Neutrophil (primary cell): ENCODE data around the gene TARS2.

Experiments
- H3K27ac ChIP-seq: fragments of 200-600 bp; sonication (generic); 2 replicates; pipeline ENCODE4 v1.5.1; 2016; ENCODE audit warnings: mild to moderate bottlenecking, moderate library complexity
- H3K27me3 ChIP-seq: fragments of 200-600 bp; sonication (generic); 2 replicates; pipeline ENCODE4 v1.6.0; 2016; ENCODE audit warnings: mild to moderate bottlenecking
- H3K36me3 ChIP-seq: fragments of 200-600 bp; sonication (generic); 2 replicates; pipeline ENCODE4 v1.5.1; 2017
- H3K4me1 ChIP-seq, 2 experiments: fragments of 200-600 bp in 1 of 2; sonication (generic) in 1 of 2; 1 replicate in 1 of 2; 2 replicates in 1 of 2; pipeline versions ENCODE4 v1.5.1 to v1.6.1; 2013 to 2016; ENCODE audit warnings: low read depth in 1 of 2, low read length in 1 of 2, mild to moderate bottlenecking in 1 of 2, moderate library complexity in 1 of 2; ENCODE audit not compliant: control insufficient read depth in 1 of 2, insufficient read depth in 1 of 2
- H3K4me3 ChIP-seq, 2 experiments: fragments of 200-600 bp in 1 of 2; sonication (generic) in 1 of 2; 1 replicate in 1 of 2; 2 replicates in 1 of 2; pipeline ENCODE4 v1.5.1; 2013 to 2016; ENCODE audit warnings: low read depth in 1 of 2, low read length in 1 of 2, mild to moderate bottlenecking in 1 of 2, moderate library complexity in 1 of 2
- H3K9me3 ChIP-seq: fragments of 200-600 bp; sonication (generic); 2 replicates; pipeline ENCODE4 v1.5.1; 2016
- TF ChIP-seq, protein P1 (sequence below): fragments of 200-600 bp; sonication (generic); IDR thresholded peaks from 2 replicates; pipeline ENCODE4 v1.5.1; 2016; ENCODE audit warnings: antibody characterized with exemption

TARS2 gene

DNA sequence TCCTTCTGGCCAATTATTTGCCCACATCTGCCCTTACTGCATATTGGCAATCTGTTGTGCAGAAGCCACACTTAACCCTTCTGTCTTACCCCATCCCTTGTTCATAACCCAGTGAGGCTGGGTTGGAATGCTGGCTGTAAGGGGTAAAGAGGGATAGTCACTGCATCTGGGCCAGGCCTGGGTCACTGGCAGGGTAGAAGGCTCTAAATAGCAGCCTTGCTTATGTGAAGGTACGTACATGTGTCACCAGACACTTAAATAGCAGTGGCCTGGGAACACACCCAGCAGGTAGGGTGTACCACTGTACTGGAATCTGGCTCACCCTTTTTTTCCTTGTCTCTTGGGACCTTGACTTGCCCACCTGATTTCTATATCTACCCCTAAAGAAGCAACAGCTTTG is 9.9 kb upstream of the TARS2 start:
- Histone ChIP-seq H3K36me3 (peaks cover 8% of the 10 kb centered on the region), H3K4me3 (no peak overlapping the region), H3K4me1 (no peaks in the 10 kb centered on the region), H3K27me3 (peaks cover 21% of the 10 kb centered on the region), H3K9me3 (no peaks in the 10 kb centered on the region), H3K27ac (no peak overlapping the region)
- TF ChIP-seq, protein P1, sequence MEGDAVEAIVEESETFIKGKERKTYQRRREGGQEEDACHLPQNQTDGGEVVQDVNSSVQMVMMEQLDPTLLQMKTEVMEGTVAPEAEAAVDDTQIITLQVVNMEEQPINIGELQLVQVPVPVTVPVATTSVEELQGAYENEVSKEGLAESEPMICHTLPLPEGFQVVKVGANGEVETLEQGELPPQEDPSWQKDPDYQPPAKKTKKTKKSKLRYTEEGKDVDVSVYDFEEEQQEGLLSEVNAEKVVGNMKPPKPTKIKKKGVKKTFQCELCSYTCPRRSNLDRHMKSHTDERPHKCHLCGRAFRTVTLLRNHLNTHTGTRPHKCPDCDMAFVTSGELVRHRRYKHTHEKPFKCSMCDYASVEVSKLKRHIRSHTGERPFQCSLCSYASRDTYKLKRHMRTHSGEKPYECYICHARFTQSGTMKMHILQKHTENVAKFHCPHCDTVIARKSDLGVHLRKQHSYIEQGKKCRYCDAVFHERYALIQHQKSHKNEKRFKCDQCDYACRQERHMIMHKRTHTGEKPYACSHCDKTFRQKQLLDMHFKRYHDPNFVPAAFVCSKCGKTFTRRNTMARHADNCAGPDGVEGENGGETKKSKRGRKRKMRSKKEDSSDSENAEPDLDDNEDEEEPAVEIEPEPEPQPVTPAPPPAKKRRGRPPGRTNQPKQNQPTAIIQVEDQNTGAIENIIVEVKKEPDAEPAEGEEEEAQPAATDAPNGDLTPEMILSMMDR: no peak

GRCh38 chr1:150477733-150478132 is 9.5 kb upstream of the TARS2 start:
- H3K27me3 ChIP-seq: peaks cover 21% of the 10 kb centered on the region
- H3K27ac ChIP-seq: no peak overlapping the region
- TF ChIP-seq, protein P1: no peak
- H3K9me3 ChIP-seq: no peaks in the 10 kb centered on the region
- peaks cover 4% of the 10 kb centered on the region for H3K36me3 ChIP-seq
- no peak overlapping the region for H3K4me3 ChIP-seq
- no peaks in the 10 kb centered on the region for H3K4me1 ChIP-seq

- Histone ChIP-seq H3K36me3 (no peaks in the 10 kb centered on the region), H3K4me1 (no peaks in the 10 kb centered on the region), H3K4me3 (no peak overlapping the region), H3K27me3 (peaks cover 21% of the 10 kb centered on the region), H3K9me3 (no peaks in the 10 kb centered on the region), H3K27ac (no peak overlapping the region)
- TF ChIP-seq, protein P1: no peak
These were observed 7.8 kb upstream of the TARS2 start for GRCh38 chr1:150479370-150479769.

DNA sequence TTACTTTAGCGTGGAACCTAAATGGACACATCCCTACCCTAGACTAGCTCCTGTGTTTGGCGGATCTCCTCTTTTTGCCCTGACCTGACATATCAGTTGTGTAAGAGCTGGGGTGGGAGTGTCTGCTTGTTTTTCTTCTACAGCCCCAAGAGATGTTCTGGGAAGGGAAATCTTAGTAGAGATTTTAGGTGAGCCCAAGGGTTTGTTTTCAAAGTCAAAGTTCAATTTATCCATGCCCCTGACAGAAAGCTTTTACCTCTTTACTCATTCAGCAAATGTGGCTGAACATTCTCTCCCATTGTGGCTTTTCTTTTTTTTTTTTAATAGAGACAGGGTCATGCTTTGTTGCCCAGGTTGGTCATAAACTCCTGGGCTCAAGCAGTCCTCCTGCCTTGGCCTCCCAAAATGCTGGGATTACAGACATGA is 7.3 kb upstream of the TARS2 start:
- H3K27me3 ChIP-seq: peaks cover 21% of the 10 kb centered on the region
- H3K9me3 ChIP-seq: no peaks in the 10 kb centered on the region
- H3K36me3 ChIP-seq: no peaks in the 10 kb centered on the region
- H3K4me3 ChIP-seq: no peak overlapping the region
- H3K4me1 ChIP-seq: no peaks in the 10 kb centered on the region
- TF ChIP-seq, protein P1: no peak
- H3K27ac ChIP-seq: no peak overlapping the region

DNA sequence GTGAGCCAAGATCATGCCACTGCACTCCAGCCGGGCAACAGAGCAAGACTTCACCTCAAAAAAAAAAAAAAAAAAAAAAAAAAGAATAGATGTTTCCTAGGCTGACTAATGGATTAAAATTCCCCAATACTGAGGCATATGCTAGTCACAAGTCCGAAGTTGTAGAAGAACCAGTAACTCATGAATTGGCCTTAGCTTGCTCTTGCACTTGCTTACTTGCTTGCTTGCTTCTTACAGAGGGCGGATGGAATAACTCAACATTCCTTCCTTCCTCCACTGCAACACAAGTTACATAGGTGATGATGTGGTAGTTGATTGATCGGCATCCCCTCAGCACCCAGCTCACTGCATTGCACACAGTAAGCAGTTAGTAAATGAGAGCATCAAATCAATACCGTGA is 2.8 kb upstream of the TARS2 start:
- Histone ChIP-seq H3K9me3 (no peaks in the 10 kb centered on the region), H3K36me3 (peaks cover 5% of the 10 kb centered on the region), H3K4me1 (peaks cover 9 to 12% of the 10 kb centered on the region in 2 experiments), H3K4me3 (no peak overlapping the region), H3K27ac (no peak overlapping the region), H3K27me3 (peaks cover 15% of the 10 kb centered on the region)
- TF ChIP-seq, protein P1: no peak

DNA sequence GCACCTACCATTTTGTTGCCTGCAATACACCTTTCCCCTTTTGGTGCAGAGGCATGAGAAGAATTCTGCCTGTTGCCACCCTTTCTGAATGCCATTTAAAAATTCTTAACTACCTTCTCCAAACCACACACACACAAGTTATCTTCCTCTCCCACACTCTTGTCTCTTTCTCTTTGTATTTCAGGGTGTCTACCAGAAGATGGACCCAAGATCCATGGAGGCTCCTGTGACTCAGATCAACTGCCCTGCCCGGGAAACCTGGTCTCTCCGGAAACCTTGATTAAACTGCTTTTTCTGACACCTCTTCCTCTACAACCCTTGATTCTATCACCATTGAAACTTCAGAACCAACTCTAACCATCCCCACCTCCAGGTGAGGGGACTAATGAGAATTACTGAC is 2.4 kb upstream of the TARS2 start:
- H3K27me3 ChIP-seq: peaks cover 11% of the 10 kb centered on the region
- no peak overlapping the region for H3K27ac ChIP-seq
- peaks cover 9 to 12% of the 10 kb centered on the region in 2 experiments for H3K4me1 ChIP-seq
- H3K4me3 ChIP-seq: no peak overlapping the region
- H3K36me3 ChIP-seq: peaks cover 7% of the 10 kb centered on the region
- no peaks in the 10 kb centered on the region for H3K9me3 ChIP-seq
- TF ChIP-seq, protein P1: no peak
